Measurements from ENCODE around the gene ADAP2. TPM values are rescaled to one million over a fixed set of nuclear protein-coding genes. Genes with fewer than 3 reads are reported as not detected.

ADAP2 gene
- total and polyA plus RNA-seq, 2 of the 8 experiments (the other 6 are each of a cell fraction or from before 2014, with no cell fraction given), result 0.76 to 1.1 TPM

DNA sequence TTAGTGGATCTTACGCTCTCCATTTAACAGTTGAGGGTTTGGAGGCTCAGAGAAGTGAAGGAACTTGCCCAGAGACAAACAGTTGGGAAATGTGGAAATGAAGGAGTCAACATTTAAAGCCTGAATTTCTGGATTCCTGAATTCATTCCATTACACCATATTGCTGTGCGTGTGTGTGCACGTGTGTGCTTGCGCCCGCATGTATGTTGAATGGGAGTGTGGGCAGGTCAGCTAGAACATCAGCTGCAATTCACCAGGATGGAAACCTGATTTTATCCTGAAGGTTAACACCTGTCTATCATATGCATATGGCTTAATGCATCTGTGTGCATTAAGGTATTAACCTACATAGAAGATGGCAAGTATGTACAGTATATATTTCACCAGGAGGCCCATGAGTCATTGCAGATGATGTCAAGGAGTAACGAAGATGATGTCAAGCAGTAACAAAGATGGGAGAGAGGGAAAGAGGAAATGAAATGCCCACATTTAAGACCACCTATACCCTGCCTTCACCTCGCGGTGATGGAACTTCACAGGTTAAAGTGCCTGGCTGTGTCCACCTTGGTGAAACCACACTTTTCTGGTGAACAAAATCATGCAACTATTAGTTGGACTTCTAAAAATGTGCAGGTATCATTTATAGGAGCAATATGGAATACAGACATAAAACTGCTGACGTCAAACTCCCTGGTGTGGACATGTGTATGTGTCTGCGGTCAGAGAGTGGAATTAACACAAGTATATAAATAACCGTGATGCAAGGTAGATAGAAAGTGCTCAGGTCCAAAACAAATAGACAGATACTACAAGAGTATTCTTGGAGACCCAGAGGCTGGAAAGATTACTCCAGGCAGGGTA, 832 bp upstream of the ADAP2 start (continued):
- TF ChIP-seq SUZ12 (IDR thresholded peaks at IDR 0.05; ENCODE audit: low read length), result no peak
- TF ChIP-seq GABPA (IDR thresholded peaks at IDR 0.05; ENCODE audit: borderline replicate concordance, insufficient read depth, low read length), result no peak
- TF ChIP-seq, protein P1, sequence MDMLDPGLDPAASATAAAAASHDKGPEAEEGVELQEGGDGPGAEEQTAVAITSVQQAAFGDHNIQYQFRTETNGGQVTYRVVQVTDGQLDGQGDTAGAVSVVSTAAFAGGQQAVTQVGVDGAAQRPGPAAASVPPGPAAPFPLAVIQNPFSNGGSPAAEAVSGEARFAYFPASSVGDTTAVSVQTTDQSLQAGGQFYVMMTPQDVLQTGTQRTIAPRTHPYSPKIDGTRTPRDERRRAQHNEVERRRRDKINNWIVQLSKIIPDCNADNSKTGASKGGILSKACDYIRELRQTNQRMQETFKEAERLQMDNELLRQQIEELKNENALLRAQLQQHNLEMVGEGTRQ (IDR thresholded peaks at IDR 0.05; ENCODE audit: low read length), result no peak
- TF ChIP-seq SIN3A (conservative IDR thresholded peaks at IDR 0.05 in 1 of 2, IDR thresholded peaks at IDR 0.05 in 1 of 2; ENCODE audit: low read depth in 1 of 2, low read length in 2 of 2), result no peak
- no peak for TF ChIP-seq KDM1A (IDR thresholded peaks at IDR 0.05; ENCODE audit: borderline replicate concordance, low read length)
- no peak for TF ChIP-seq YY1 (IDR thresholded peaks at IDR 0.05; ENCODE audit: low read depth, low read length)

Measured in H1 (cell line).